Activated CD4-positive, CD25-positive, alpha-beta regulatory T cell treated with anti-CD3 and anti-CD28 coated beads, Interleukin-2, amount 50 U/mL, for 24 hours (primary cell): ENCODE data around the gene DOCK3.
"Not testable (repeated sequence)": the region's sequence is repeated elsewhere in the genome, so short reads cannot be mapped to it uniquely, and the experiment has no call there.

Source experiments
- ATAC-seq, 2 donors: fragments of 150-1000 bp; cut with Tn5 transposase; one replicate each; pipeline ENCODE4 v1.10.0; 2021; ENCODE audit warnings: mild to moderate bottlenecking in 1 of 2, moderate library complexity in 1 of 2

The DOCK3 gene

DNA sequence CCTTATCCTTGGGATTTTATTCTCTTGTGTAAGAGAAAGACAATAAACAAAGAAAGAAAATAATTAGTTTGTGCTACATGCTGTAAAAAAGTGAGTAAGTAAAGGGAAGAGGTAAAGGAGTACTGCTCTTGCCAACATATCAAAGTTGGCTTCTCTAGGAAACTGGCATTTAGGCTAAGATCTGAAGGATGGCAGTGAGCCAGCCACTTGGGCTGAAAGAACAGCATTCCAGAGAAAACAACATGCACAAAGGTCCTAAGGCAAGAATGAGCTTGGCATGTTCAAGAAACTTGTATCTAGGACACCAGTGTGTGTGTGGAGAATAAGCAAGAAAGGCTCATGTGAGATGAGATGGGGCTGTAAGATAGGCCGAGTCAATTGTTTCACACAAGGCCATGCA is 464.9 kb downstream of the DOCK3 start:
- no peak for ATAC-seq

DNA sequence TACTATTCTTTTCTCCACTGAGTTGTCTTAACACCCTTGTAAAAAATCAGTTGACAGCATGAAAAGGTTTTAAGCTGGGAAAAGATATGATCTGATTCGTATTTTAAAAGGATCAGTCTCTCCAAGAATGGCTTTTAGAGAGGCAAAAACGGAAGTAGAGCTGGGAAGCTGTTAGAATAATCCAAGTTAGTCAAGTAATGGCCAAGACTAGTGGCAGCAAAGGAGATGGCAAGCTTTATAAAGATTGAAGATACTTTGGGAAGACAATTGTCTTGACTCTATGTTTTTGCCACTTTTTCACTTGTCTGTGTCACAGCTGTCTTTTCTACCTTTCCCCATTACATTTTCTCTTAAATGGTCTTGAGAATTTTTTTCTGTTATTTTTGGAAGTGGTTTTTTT is 466.8 kb downstream of the DOCK3 start:
- no peak for ATAC-seq

- ATAC-seq = no peak
These were observed 471.3 kb downstream of the DOCK3 start for GRCh38 chr3:51145811-51146585.

- ATAC-seq = no peak
These were observed 472.1 kb downstream of the DOCK3 start for GRCh38 chr3:51146781-51147180.

- no peak for ATAC-seq
These were observed 481.4 kb downstream of the DOCK3 start for GRCh38 chr3:51156147-51156546.

DNA sequence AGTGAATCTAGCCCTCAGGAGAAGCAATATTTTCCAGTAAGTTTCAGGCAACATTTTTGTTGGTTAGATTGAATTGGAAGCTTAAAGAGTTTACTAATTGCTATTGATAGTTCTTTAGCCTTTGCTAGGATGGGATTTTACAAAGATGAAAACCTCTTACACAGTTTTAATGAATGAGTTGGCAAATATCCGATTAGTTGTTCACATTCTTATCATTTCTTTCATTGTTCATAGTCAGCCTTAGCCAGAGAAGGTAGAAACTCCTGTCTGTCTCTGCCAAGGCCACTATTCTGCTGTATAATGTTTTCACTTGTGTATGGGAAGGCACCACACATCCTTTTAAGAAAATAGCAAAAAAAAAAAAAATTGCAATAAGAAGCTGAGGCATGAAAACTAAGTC is 488.3 kb downstream of the DOCK3 start:
- no peak for ATAC-seq

- no peak for ATAC-seq
These were observed 499.0 kb downstream of the DOCK3 start for GRCh38 chr3:51173518-51174271.

- peak in 1 of 2 donors; percentile 48 for ATAC-seq
These were observed 502.2 kb downstream of the DOCK3 start for GRCh38 chr3:51176923-51177322.

DNA sequence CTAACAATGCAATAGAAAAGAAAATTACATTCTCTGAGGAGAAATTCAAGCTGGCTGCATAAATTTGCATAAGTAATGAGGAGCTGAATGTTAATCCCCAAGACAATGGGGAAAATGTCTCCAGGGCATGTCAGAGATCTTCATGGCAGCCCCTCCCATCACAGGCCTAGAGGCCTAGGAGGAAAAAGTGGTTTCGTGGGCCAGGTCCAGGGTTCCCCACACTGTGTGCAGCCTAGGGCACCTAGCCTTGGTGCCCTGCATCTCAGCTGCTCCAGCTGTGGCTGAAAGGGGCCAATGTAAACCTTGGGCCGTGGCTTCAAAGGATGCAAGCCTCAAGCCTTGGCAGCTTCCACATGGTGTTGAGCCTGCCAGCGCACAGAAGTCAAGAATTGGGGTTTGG is 511.7 kb downstream of the DOCK3 start:
- not testable (repeated sequence) for ATAC-seq

- no peak for ATAC-seq
These were observed 515.5 kb downstream of the DOCK3 start for GRCh38 chr3:51190199-51190598.

DNA sequence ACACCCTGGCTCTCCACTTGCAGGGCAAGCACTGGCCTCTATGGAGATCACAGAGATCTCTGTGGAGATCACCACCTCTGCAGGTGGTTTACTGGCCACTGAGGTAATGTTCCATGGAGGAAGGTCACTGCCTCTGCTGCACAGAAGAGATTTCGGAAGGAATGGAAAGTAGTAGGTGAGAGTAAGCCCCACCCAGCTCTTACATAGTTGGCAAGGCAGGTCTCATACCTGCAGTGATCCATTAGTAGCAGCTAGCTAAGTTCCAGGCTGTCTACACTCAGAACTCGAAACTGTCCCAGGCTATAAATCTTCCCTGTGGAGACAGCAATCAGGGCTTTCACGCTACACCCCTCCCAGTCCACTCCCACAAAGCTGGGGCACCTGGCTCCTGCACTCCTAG is 516.1 kb downstream of the DOCK3 start:
- ATAC-seq = no peak

- no peak for ATAC-seq
These were observed 517.0 kb downstream of the DOCK3 start for GRCh38 chr3:51191768-51192167.

DNA sequence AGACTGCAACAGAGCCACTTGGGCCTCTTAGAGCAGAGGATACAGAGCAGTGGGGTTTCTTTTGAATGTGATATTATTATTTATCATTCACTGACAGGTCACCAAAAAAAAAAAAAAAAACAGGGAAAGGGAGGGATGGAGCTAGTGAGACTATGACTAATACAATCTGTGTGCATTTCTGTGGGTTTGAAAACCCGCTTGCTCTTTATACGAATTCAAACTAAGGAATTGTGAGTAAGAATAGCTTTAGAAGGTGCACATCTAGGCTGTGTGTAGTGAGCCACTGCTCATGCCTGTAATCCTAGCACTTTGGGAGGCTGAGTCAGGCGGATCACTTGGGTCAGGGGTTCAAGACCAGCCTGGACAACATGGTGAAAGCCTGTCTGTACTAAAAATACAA is 523.8 kb downstream of the DOCK3 start:
- no peak for ATAC-seq

DNA sequence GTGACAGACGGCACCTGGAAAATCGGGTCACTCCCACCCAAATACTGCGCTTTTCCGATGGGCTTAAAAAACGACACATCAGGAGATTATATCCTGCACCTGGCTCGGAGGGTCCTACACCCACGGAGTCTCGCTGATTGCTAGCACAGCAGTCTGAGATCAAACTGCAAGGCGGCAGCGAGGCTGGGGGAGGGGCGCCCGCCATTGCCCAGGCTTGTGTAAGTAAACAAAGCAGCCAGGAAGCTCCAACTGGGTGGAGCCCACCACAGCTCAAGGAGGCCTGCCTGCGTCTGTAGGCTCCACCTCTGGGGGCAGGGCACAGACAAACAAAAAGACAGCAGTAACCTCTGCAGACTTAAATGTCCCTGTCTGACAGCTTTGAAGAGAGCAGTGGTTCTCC is 524.6 kb downstream of the DOCK3 start:
- ATAC-seq = not testable (repeated sequence)

DNA sequence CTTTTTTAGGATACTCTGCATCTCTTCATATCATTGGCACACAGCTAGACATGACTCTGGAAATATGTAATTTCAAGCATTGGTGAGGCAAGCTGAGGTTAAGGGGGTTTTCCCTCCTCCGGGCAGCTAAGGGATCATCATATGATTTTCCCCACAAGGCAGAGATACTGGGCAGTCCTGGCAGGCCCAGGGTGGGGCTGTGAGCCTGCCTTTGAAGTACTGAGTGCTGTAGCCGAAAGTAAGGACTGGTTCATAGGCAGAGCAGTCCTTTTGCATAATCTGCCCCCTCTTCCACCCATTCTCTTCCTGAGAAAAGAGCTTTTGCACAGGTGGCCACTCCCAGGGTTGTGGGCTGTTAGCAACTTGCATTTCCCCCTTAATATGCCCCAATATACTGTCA is 541.6 kb downstream of the DOCK3 start:
- no peak for ATAC-seq

DNA sequence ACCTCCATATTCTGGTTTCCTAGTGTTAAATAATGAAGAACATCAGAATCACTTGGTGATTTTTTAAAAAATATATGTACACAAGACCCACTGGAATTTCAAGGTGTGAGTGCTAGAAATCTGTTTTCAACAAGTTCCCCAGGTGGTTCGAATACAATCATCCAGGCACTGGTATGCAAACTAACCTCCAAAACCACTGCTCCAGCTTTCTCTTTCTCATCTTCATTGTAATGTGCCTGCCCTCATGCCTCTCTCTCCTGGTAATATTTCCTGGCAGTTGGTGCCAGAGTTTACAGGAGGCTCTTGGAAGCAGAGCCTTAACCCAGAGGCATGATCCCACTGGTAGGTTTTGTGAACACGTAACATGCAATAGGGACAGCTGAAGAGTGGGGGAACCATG is 547.2 kb downstream of the DOCK3 start:
- no peak for ATAC-seq

GRCh38 chr3:51224283-51224682 is 549.6 kb downstream of the DOCK3 start:
- no peak for ATAC-seq

- ATAC-seq = no peak
These were observed 550.1 kb downstream of the DOCK3 start for GRCh38 chr3:51224843-51225242.

GRCh38 chr3:51242939-51243338 is 568.2 kb downstream of the DOCK3 start:
- ATAC-seq = no peak

GRCh38 chr3:51243924-51244323 is 569.2 kb downstream of the DOCK3 start:
- no peak for ATAC-seq

DNA sequence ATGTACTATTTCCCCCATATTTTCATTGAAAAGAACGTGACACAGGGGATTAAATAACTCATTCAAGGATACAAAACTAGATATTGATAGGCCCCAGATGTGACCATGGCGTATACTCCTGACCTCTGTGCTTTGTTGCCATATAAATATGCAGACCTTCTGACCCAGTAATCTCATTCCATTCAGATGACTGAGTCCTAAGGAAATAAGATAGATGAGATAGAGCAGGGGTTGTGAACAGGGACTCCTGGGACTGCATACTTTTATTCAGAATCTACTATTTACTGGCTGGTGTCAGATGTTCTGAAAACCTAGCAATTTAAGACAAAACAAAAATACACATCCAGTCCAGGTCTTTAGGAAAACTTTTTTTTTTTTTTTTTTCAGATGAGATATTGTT is 571.1 kb downstream of the DOCK3 start:
- no peak for ATAC-seq

DNA sequence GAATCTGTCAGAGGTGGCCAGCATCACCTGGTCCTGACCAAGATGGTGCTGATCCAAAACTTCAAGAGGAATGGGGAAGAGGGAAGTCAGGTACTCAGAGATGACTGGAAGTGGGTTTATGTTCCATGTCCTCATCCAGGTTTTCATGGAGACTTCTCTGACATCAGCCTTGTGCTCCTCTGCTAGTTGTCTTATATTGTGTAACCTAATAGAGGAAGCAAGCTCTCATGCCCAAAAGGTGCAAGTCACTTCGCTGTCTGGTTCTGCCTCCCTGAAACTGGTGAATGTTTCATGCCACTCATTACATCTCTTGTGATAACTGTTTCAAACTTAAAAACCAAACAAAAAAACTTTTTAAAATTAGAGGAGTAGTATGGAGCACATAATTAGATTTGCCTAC is 583.1 kb downstream of the DOCK3 start:
- ATAC-seq = no peak

DNA sequence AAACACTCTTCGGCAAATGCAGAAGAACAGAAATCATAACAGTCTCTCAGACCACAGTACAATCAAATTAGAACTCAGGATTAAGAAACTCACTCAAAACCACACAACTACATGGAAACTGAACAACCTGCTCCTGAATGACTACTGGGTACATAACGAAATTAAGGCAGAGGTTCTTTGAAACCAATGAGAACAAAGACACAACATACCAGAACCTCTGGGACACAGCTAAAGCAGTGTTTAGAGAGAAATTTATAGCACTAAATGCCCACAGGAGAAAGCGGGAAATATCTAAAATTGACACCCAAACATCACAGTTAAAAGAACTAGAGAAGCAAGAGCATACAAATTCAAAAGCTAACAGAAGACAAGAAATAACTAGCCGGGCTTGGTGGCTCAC is 589.4 kb downstream of the DOCK3 start:
- not testable (repeated sequence) for ATAC-seq

DNA sequence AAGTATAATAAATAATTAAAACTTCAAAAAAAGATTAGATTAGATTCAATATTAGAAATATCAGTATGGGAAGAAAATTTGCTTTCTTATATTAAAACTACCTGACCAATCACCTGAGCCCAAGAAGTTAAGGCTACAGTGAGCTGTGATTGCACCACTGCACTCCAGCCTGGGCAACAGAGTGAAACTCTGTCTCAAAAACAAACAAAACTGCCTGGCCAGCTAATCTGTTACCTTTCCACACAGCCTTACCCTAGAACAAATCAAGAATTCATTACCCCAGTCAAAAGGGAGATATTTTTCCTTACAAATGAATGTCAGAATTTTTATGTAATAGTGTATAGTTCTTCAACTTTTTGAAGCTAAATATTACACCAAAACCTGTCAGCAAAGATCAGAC is 593.4 kb downstream of the DOCK3 start:
- no peak for ATAC-seq
